NCI-H1930 (cell line): ENCODE data around the gene GALNT17.
"Not testable (repeated sequence)": the region's sequence is repeated elsewhere in the genome, so short reads cannot be mapped to it uniquely, and the experiment has no call there.

Source experiments
- DNase-seq, 2 experiments: peaks; one replicate each; lab custom pipeline; 2025; lab: John Stamatoyannopoulos, UW

Gene GALNT17

DNA sequence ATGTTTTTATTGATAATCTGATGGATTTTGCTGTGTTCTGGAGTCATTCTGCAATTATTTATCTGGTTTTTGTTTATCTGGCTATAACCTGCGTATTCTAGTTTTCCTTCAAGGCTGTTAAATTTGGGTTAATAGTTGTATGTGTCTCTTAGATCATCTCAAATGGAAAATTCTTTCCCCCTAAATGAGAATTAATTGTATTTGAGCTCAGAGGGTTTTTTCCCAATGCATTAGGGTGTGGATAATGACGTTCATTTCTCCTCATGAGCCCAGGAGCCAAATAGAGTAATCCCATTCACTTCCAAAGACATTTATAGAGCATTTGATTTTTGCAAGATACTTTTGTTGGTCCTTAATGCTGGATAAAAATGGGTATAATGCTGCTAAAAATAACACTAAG, 564.6 kb downstream of the GALNT17 start:
- no peak for DNase-seq

GRCh38 chr7:71697400-71697799, 565.5 kb downstream of the GALNT17 start:
- no peak for DNase-seq

- no peak for DNase-seq
Observed at GRCh38 chr7:71705217-71705616, 573.3 kb downstream of the GALNT17 start.

DNA sequence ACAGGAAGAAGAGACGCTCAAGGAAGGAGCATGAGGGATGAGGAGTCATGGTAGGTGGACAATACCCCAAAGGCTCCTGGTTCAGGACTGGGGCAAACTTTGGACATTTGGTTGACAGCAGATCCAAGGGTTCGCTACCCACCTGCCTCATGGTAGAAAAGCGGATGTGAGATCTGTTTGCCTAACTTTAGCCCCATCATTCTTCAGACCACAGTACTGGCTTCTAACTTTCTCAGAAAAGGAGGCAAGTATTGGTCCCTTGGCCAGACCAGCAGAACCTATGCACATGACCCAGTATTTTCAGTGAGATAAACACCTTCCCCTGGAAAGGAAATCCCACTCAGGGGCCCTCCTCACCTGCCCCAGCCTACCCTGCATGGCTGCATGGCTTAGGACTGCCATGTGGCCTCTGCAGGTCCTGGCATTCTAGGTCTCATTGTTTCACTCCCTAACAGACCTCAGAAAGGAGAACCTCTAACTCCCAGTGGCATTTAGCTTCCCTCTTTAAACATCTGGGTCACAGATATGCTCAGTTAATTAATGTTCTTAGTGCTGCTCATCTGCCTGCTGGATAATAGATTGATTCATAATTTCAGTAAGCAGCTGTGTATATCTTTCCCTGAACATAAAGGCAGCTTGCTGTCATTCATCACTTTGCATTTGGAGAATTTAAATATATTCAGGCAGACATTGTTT, 574.1 kb downstream of the GALNT17 start:
- no peak for DNase-seq

DNA sequence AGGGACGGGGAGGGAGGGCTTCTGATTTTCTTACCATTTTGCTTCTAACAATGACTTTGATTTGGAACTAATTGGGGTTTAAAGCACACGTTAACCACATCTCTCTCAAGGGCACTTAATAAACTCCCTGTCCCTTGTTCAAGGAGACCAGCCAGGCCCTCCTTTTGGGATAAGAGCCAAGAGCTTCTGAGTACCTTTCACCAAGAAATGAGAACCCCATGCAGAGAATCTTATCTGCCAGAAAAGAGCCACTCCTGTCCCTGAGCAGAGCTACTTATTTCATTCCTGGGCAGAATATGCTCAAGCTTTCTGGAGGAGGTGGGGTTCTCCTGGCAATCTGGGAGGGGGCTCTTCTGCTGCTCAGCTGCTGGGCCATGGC, 574.6 kb downstream of the GALNT17 start:
- DNase-seq: no peak

- no peak for DNase-seq
Observed at GRCh38 chr7:71707041-71707440, 575.1 kb downstream of the GALNT17 start.

- DNase-seq: no peak
Observed at GRCh38 chr7:71708710-71709109, 576.8 kb downstream of the GALNT17 start.

GRCh38 chr7:71710442-71710841, 578.5 kb downstream of the GALNT17 start:
- DNase-seq: no peak

GRCh38 chr7:71712653-71713180, 580.8 kb downstream of the GALNT17 start:
- DNase-seq: no peak

DNA sequence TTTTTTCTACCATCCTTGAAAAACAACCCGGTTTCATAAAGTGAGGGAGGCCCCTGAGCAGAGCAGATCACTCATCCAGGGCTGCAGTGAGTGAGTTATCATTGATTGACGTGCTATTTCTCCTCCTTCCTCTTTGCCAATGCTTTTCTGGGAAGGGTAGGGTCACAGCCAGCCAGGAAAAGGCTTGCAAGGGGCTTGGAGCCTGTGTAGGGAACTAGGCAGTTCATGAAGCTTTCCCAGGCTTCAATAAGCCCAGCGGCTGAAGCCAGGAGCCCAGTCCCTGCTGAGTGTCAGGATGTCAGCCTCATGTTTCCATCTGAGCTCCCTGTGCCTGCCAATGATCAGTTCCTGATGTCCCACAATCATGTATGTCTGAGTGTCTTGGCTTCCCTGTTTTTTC, 584.7 kb downstream of the GALNT17 start:
- DNase-seq: no peak

- no peak for DNase-seq
Observed at GRCh38 chr7:71718563-71718962, 586.6 kb downstream of the GALNT17 start.

DNA sequence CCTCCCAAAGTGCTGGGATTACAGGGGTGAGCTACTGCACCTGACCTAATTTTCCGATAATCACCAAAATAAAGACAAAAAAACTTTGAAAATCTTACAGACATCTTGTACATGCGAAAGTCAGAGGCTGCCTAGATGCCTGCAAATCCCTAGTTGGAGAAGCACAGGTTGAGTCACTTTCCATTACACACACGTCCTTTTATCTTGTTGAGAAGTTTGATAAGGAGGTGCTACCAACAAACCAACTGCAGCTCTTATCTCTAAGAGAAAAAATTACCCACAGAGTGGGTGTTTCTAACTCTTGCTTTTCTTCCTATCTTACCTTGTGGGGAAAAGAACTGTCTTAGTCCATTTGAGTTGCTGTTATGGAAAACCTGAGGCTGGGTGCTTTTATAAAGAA, 589.8 kb downstream of the GALNT17 start:
- DNase-seq: no peak

- DNase-seq: no peak
Observed at GRCh38 chr7:71723859-71724258, 591.9 kb downstream of the GALNT17 start.

DNA sequence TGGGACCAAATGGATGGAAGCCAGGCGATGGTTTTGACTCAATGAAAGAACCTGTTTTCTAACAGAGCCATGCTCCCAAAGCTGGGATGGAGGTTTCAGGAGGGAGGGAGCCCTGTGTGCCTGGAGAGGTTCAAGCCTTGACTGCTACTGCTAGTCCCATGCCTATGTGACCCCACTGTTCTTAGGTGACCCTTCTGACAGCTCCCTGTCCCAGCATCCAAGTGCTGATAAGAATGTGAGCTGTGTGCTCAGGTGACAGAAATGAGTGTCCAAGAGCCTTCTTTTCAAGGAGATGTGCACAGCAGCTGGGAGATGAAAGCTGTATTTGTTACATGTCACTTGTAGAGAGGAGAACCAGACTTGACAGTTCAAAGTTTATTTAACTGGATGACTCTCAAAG, 595.4 kb downstream of the GALNT17 start:
- DNase-seq: no peak

- no peak for DNase-seq
Observed at GRCh38 chr7:71731740-71732139, 599.8 kb downstream of the GALNT17 start.

DNA sequence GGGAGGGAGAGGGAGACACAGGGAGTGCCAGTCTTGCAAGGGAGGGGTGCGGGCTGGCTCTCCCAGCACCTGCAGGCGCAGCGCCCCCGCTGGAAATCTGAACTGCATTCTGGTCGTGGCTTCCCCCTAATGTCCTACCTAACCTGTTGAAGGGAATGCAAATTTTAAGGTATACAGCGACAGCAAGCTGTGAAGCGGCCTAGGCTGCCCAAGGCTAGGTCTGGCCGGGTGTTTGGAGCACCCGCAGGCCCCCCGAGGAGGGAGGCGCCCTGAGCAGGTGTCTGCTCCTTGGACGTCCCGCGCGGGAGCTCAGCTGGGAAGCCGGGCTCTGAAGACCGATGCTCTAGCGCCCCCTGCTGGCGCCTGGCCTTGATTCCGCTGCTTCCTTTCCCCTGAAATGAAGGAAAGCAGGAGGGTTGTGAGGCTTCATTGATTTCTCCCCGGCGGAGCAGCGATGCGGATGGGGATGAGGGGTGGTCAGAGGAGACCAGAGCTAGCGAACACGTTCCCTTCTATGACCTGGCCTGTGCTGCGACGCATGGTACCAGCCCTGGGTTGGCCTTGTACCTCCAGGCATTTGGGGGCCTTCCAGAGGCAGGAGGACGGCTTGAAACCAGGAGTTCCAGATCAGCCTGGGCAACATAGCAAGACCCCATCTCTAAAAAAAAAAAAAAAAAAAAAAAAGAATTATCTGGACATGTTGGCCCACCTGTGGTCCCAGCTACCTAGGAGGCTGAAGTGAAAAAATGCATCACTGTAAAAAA, 601.3 kb downstream of the GALNT17 start:
- peak; percentile 76 to 85 for DNase-seq

- peak; percentile 27 to 77 for DNase-seq
Observed at GRCh38 chr7:71735961-71736556, 604.1 kb downstream of the GALNT17 start.

DNA sequence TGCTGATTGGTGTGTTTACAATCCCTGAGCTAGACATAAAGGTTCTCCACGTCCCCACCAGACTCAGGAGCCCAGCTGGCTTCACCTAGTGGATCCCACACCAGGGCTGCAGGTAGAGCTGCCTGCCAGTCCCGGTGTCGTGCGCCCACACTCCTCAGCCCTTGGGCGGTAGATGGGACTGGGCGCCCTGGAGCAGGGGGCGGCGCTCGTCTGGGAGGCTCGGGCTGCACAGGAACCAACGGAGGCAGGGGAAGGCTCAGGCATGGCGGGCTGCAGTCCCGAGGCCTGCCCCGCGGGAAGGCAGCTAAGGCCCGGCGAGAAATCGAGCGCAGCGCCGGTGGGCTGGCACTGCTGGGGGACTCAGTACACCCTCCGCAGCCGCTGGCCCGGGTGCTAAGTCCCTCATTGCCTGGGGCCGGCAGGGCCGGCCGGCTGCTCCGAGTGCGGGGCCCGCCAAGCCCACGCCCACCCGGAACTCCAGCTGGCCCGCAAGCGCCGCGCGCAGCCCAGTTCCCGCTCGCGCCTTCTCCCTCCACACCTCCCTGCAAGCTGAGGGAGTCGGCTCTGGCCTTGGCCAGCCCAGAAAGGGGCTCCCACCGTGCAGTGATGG, 606.1 kb downstream of the GALNT17 start:
- DNase-seq: not testable (repeated sequence)

GRCh38 chr7:71739520-71740173, 607.7 kb downstream of the GALNT17 start:
- DNase-seq: no peak

DNA sequence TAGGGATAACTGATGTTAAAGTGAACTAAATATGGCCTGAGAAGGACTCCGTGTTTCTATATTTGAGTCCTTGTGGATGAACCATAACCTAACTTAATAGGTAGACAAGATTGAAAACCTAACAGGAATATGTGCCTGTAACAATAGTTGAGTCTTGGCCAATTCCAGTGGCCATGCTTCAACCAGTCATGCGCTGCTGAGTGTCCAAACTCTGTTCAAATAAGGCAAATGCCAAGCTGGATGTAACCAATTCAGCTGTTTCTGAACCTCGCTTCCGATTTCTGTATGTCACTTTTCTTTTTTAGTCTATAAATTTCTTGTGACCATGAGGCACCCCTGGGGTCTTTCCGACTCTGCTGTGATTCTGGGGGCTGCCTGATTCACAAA, 608.2 kb downstream of the GALNT17 start:
- no peak for DNase-seq

GRCh38 chr7:71746006-71746405, 614.1 kb downstream of the GALNT17 start:
- DNase-seq: no peak

DNA sequence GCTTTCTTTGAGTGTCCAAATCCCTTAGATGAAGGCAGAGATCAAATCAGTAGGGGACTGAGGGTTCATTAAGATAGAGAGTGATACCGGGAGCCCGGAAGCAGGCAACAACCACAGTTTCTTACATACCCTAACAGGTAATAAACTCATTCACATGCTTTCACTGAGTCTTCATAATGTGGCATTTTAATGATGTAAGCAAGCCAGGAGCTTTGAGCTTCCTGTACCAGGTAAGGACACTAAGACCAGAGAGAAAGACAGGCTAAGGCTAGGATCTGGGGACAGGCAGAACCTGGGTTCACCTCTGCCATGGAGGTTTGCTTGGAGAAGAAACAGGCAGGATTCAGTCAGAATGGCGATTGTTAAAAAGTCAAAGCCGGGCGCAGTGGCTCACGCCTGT, 618.3 kb downstream of the GALNT17 start:
- no peak for DNase-seq
